Right hindlimb (tissue), 1 donor: ENCODE data around the gene LDLRAD3.
"Not testable (repeated sequence)": the region's sequence is repeated elsewhere in the genome, so short reads cannot be mapped to it uniquely, and the experiment has no call there.

Experiments
- DNase-seq: peaks from one replicate; pipeline ENCODE4 v3.0.0-alpha.2; 2018

Gene LDLRAD3, protein sequence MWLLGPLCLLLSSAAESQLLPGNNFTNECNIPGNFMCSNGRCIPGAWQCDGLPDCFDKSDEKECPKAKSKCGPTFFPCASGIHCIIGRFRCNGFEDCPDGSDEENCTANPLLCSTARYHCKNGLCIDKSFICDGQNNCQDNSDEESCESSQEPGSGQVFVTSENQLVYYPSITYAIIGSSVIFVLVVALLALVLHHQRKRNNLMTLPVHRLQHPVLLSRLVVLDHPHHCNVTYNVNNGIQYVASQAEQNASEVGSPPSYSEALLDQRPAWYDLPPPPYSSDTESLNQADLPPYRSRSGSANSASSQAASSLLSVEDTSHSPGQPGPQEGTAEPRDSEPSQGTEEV

GRCh38 chr11:35943713-35944502 lies at the start of gene LDLRAD3:
Gene LDLRAD3, plus strand, starts transcription at chr11:35944062. Its CDS starts 37 bp downstream, at chr11:35944099.
- peak; percentile 94 for DNase-seq

DNA sequence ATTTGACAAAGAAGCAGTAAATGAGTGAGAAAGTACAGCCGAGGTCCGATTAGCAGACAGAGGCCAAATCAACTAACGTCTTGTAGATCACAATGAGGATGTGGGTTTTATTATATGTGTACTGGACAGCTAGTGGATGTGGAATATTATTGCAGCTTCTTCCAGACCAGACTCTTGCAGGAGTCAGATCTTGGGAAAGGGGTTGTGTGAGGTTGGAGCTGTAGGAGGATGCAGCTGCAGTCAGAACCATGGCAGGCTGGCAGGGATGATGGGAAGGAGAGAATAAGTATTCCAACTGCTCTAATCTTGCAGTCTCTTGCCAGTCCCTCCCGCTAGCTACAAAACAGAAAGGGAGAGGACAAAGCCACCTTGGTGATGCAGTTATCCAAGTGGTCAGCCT lies 46.8 kb upstream of the LDLRAD3 start:
- DNase-seq, result no peak

- DNase-seq, result no peak
These were observed 40.9 kb upstream of the LDLRAD3 start for GRCh38 chr11:35902961-35903360.

DNA sequence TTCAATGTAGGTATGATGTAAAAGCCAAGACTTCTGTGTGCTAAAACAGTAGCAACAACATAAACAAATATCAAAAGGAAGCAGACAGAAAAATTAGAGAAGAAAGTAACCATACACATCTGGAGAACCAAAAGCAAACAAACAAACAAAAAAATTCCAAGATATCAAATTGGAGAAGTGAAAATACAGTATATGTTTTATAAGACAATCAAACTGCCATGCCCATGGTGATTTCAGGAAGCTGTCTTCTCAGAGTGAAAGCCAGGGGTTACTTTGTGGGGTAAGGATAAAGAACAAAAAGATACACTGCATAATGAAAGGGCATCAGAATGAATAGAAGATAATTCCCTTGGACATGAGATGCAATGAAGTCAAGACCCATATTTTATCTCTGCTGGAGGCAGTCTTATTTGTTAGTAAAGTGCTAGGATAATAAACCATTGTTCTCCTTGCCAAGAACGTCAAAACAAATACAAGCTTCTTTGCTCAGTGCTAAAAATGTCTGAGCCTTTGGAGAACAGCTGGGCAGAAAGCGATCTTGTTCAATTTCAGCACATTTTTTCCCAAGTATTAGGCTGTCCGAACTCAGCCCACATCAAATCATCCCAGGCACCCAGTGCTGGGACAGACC lies 38.1 kb upstream of the LDLRAD3 start:
- DNase-seq, result no peak

DNA sequence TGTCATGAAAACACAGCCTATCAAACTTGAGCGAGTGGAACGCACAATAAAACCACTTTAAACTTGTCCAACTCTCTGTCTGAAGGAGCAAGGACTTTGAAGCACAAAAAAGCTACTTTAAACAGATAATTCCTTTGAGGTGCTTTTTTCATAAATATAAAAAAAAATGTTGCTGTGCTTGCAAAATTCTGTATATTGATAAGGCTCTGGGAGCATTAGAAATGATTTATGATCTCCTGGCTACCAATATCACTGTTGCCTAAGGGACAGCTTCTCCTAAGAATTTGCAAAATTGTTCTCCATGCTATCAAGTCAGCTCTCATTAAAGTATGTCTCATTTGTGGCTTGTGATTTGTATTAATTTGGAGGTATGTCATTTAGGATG lies 37.6 kb upstream of the LDLRAD3 start:
- no peak for DNase-seq

DNA sequence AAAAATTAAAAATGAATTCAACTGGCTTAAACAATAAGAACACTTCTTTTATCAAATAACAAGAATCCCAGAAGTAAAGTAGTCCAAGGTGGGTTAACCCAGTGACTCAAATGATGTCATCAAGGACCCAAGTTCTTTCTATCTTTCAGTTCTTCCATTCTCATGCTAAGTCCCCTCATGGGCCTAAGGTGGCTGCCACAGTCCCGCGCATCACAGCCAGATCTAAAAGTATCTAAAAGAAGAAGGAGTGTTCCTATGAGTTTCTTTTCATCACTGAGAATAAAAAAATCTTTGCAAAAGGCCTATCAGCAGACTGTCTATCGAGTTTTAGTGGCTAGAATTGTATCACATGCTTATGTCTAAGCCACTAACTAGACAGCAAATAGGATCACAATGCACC lies 37.2 kb upstream of the LDLRAD3 start:
- no peak for DNase-seq

GRCh38 chr11:35907648-35908431 lies 36.0 kb upstream of the LDLRAD3 start:
- DNase-seq, result no peak

- not testable (repeated sequence) for DNase-seq
These were observed 35.5 kb upstream of the LDLRAD3 start for GRCh38 chr11:35908432-35908771.

GRCh38 chr11:35909511-35910265 lies 34.2 kb upstream of the LDLRAD3 start:
- no peak for DNase-seq

DNA sequence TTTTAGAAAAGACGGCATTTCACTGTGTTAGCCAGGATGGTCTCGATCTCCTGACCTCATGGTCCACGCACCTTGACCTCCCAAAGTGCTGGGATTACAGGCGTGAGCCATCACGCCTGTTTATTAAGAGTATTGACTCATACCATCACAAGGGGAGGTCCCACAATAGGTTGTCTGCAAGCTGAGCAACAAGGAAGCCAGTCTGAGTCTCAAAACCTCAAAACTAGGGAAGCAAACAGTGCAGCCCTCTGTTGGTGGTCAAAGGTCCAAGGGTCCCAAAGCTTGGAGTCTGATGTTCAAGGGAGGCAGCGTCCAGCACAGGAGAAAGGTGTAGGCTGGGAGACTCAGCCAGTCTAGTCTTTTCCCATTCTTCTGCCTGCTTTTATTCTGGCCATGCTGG lies 32.8 kb upstream of the LDLRAD3 start:
- no peak for DNase-seq

GRCh38 chr11:35911616-35912165 lies 32.2 kb upstream of the LDLRAD3 start:
- DNase-seq, result no peak

DNA sequence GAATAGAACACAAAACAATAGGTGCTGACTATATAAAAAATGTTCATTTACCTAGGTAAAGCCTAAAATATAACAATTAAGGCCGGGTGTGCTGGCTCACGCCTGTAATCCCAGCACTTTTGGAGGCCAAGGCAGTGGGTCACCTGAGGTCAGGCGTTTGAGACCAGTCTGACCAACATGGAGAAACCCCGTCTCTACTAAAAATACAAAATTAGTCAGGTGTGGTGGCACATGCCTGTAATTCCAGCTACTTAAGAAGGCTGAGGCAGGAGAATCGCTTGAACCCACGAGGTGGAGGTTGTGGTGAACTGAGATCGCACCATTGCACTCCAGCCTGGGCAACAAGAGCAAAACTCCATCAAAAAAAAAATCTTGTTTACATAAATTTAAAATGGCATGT lies 31.4 kb upstream of the LDLRAD3 start:
- DNase-seq, result not testable (repeated sequence)

DNA sequence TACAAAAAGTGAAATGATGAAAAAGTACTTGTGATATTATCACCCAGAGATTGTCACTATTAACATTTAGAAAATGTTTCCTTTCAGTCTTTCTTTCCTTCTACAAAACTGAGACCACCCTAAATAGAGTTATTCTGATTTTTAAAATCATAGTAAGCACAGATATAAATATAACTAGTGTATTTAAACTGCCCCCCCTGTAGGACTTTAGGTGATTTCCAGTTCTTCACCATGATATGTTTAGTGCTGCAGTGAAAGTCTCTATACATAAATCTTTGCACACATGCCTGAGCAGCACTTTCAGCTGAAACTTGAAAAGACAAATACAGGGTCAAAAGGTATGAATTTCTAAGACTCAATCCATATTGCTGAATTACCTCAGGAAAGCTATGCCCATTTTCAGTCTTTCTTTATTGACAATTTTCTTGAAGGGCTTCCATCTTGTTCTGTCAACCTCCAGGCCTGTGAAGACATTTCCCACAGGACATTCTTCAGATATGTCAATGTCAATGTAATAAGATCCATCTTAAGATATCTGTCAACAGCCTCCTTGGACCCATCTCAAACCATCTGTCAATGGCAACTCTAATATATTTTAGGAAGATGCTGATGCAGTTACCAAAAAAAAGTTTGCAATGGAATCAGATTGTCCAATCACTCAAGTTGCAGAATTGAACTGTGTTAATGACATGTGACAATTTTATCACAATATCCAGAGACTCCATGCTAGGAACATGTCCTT lies 30.8 kb upstream of the LDLRAD3 start:
- DNase-seq, result no peak

DNA sequence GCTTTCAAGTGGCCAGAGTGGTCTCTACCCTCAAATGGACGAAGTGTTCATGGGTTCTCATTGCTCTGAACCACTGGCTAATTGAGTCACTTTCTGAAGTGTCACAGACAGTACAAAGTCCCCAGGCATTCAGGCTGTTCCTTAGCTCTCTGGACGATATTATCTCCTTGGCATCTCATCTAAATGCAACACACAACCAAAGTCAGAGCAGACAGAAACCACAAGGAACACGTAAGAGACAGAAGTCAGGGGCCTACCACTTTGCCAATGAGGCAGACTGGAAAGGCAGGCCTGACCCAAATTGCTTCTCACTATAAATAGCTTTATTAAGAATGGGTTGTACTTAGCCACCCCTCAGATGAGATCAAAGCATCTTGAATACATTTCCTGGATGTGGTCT lies 29.0 kb upstream of the LDLRAD3 start:
- no peak for DNase-seq

DNA sequence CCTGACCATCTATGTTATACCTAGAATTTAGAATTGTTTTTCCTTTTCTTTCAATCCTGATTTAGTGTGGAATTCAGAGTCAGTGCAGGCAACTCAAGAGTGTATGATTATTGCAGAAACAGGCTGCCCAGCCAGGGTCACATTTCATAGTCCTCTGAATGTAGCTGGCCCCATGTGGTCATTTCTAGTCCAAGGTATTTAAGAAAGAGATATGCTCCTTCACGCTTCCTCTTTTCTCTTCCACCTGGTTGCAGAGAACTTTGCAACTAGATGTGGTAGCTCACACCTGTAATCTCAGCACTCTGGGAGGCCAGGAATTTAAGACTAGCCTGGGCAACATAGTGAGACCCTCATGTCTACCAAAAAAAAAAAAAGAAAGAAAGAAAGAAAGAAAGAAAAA lies 27.6 kb upstream of the LDLRAD3 start:
- no peak for DNase-seq

- no peak for DNase-seq
These were observed 26.2 kb upstream of the LDLRAD3 start for GRCh38 chr11:35917676-35918075.

DNA sequence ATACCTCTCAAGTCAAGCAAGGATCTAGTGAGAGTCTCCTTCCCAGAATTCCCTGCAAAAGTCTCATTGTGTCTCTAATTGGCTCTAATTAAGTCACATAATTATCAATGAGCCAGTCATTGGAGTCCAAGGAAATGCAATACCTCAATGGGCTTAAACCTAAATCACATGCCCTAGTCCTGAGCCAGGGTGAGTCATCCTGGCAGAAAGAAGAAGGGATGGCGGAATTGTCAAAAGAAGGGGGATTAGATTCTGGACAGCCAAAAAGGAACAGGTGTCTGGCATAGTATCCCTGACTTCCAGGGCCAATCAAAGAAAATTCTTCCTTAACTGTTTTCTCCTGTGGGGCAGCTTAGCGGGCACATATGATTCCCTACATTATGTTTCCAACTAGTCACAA lies 25.1 kb upstream of the LDLRAD3 start:
- no peak for DNase-seq

DNA sequence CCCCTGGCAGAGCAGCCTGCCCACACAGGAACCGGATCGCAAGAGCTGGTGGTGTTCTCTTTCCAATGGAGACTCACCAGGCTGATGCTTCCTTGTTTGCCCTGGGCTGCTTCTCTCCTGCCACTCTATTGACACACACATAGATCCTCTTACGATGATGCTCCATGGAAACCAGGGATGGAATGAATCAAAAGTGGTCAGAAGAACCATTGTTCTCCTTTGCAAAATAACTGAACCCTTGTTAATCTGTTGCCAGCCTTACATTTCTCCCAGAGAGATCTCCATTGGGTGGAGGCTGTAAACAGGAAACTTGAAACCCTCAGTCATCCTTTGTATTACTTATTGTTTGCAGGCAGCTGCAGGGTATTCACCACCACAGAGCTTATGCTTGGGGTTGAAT lies 24.6 kb upstream of the LDLRAD3 start:
- no peak for DNase-seq

DNA sequence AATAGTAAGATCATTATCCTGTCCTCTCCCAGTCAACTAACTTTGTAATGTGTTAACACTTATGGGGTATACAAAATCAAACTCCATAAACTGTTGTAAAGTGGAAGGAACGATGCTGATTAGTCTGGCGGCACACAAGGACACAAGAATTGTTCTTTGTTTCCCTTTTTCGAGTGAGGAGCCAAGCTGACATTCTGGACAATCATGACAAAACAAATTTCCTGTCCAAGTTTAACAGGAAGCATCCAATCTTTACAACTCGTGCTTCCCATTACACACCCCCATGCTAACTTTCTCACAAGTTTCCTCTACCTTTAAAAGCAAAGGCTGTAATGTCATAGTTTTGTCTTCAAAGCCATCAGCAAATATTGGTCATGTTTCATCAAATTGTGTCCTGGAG lies 20.4 kb upstream of the LDLRAD3 start:
- no peak for DNase-seq

- DNase-seq, result no peak
These were observed 19.1 kb upstream of the LDLRAD3 start for GRCh38 chr11:35924811-35925210.

GRCh38 chr11:35927104-35927503 lies 16.8 kb upstream of the LDLRAD3 start:
- no peak for DNase-seq
